ENCODE data around the gene CRYGB.
A peak's percentile ranks its signal among the peaks of the same experiment; 100 is the strongest.
"Not testable (repeated sequence)": the region's sequence is repeated elsewhere in the genome, so short reads cannot be mapped to it uniquely, and the experiment has no call there.

CRYGB gene

DNA sequence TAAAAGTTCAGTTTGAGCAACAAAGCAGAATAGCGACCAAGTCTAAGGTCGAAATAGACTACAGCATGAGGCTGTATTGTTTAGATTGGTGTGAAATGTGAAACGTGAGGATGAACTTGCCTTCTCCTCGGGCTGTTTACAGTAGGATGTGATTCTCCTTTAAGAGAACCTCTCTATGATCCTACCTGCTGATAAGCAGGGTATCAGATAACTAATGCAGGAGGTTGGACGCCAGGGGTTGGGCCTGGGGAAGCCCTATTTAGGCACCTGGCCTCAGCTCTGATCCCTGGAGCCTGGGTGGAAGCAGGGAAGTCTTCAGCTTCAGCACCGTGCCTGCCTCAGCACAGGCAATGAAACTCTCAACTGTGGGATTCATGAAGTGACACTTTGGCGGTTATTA, 33.0 kb downstream of the CRYGB start:
- no peak for DNase-seq (ENCODE audit: low read depth)

DNA sequence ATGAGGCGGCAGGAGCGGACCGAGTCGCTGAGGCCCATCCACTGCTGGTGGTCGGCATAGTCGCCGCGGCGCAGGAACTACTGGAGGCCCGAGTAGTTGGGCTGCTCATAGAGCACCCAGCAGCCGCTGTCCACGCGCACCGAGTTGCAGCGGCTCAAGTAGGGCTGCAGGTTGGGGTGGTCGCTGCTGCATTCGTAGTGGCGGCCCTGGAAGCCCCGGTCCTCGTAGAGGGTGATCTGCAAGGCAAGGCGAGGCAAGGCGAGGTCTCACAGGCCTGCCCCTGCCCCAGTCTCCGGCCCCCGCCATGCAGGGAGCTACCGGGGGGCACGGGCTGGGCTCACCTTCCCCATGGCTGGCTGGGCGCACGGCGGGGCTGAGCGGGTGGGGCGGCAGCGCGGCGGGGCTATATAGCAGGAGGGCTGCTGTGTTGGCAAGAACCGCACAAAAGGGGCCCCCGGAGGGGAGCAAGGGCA, 33.6 kb downstream of the CRYGB start:
- not testable (repeated sequence) for DNase-seq (ENCODE audit: low read depth)

DNA sequence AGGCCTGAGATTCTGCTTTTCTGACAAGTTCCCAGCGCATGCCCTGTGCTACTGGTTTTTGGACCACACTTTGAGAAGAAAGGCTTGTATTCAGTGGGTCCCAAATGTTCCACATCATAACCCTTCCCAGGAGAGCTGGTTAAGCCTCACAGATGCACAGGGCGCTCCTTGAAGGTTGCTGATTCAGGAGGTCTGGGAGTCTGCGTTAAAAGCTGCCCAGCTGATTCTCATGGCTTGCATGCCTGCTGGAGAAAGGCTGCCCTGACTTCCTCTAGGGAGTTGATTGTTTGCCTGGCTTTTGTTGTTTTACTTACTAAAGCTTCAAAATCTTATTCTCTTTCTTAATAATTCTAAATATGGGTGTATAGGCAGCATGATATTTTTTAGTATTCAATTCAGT, 42.3 kb downstream of the CRYGB start:
- no peak for DNase-seq (ENCODE audit: low read depth)

DNA sequence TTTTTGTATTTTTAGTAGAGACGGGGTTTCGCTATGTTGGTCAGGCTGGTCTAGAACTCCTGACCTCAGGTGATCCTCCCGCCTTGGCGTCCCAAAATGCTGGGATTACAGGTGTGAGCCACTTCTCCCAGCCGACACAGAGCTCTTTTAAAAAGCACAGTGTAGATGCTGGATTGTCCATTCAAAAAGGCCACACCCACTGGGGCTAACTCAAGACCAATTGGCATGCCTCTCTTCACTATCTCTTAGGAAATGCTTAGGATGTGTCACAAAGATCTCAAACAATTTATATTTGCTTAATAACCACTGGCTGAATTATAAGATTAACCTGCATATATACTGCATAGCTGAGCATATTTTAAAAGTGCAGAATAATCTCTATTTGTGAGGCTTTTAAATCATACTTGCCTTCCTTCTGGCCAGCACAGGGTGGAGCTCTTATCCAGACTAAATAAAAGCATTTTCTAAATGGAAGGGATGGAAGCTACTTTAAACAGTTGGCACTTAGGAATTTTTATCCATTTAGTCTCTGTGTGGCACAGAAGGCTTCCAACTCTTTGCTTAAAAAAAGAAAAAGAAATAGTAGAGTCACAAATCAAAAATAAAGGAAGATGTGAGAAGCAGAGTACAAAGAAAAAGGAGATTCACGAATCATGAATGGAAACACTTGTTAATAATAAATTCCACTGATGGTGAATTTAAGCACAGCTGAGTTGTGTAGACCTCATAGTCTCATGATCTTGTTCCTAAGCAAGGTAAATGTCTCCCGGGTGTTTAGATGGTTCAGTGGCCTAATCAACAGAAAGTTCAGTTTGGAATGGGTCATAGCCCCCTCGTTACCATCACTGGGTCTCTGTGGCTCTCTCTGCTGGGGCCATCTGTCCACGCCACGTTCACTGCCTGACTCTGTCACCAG, 44.0 kb downstream of the CRYGB start:
- peak; percentile 40 for DNase-seq (ENCODE audit: low read depth)

DNA sequence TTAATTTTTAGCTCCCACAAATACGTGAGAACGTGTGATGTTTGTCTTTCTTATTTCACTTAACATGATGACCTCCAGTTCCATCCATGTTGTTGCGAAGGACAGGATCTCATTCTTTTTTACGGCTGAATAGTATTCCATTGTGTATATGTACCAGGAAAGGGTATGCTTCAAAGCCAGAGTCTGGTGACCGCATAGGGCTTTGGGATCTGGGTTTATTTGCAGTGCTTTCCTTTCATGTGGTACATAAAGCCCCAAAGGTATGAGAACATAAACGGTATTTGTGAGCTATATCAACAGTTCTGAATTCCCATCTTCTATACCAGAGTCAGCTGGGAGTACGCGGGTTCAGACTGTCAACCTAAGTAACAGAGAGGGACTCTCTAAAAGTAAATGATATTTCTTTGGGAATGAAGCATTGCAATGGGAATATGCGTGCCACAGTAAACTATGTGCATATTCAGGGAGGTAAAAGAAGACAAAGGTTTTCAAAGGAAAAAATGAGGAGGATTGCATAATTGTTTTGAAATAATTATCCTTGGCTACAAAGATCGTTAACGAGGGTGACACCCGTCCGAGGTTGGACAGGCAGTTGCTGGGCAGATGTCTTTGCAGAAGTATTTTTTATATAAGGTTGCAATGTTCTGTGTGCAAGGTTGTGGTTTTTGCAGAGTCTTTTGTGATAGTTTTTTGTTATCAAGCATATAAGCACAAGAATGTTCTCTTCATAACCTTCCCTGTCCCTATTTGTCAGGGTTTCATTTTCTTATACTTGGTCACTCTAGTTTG, 46.1 kb downstream of the CRYGB start:
- DNase-seq (ENCODE audit: low read depth): no peak

DNA sequence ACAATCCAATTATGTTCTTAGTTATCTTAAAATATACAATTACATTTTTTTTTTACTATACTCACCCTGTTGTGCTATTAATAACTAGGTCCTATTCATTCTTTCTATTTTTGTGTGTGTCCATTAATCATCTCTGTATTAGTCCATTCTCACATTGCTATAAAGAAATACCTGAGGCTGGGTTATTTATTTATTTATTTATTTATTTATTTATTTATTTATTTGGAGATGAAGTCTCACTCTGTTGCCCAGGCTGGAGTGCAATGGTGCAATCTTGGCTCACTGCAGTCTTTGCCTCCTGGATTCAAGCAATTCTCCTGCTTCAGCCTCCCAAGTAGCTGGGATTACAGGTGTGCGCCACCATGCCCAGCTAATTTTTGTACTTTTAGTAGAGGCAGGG, 47.3 kb downstream of the CRYGB start:
- not testable (repeated sequence) for DNase-seq (ENCODE audit: low read depth)

DNA sequence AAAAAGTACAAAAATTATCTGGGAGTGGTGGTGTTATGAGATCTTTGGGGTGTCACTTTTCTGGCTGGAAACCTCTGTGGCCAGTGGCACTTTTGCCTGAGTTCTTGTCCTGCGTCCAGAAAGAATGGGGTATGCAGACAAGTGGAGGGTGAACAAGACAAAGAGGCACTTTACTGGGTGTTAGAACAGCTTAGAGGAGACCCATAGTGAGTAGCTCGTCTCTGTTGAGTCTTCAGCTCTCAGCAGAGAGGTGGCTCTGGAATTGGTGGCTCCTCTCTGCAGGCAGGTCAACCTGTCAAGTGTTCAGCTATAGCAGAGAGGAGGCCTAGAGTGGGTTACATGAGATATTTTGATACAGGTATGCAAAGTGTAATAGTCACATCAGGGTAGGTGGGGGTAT, 47.7 kb downstream of the CRYGB start:
- DNase-seq (ENCODE audit: low read depth): no peak

DNA sequence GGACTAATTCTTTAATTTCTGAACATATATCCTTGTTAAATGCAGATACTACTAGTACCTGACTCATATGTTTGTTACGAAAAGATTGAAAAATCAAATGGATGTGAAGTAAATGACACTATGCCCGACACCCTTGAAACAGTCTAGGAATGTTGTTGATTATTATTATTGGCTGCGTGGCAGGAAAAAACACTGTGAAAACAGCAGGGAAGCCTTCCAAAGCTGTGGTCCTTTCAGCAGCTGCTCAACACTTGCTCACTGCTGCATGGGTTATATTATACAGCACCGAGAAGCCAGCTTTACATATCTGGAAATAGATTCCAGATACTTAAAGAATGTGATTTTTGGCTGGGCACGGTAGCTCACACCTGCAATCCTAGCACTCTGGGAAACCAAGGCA, 48.2 kb downstream of the CRYGB start:
- DNase-seq (ENCODE audit: low read depth): peak; percentile 62

DNA sequence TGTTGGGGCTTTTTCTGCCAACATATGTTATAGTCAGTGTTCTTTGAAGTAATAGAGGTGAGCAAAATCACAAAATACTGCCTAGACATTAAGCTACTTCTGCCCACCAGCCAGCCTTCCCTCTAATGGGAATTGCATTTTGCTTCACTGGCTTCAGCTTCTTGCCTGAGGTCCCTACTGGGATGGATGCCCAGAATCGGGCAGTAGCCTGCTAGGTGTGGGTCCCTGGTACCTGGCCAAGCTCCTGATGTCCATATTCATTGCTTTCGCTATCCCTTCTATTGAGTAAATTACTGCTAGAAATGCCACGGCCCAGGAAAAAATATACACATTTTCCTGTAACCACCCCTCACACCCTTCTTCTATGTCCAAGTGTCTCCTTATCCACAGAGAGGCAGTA, 48.6 kb downstream of the CRYGB start:
- DNase-seq (ENCODE audit: low read depth): no peak

DNA sequence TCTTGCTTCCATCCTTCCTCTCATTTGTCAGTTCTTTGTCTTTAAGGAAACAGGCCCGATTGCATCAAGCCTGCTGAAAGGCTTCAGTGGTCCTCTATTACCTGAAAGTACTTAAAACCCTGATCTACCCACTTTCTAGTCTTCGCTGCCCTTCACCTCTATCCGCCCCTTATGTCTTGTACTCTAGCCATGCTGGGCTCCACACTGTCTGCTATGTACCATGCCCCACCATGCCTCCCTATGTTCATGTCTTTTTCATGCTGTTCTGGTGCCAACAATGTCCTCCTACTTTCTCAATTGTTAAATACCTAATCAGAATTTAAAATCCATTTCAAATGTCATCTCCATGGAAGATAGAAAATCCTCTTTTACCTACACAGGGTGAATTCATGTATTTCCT, 49.9 kb downstream of the CRYGB start:
- DNase-seq (ENCODE audit: low read depth): no peak

DNA sequence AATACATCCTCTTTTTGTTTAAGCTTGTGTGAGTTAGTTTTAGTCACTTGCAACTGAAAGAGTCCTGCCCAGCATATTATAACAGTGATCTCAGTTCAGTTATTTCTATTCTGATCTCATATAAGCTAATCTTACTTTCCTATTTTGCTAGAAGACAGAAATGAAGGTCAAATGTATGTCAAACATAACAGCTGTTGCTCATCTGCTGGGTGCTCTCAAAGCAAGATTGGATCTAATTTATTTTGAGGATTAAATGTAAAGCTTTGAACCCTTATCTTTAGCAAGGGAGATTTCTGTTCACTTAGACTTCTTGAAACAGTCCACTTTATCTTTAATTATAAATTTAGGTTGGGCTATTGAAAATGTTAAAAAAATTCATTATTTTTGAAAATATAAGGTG, 52.8 kb downstream of the CRYGB start:
- no peak for DNase-seq (ENCODE audit: low read depth)

All from iris pigment epithelial cell (primary cell).